ENCODE data around the gene KRT40. TPM values are rescaled to one million over a fixed set of nuclear protein-coding genes. Genes with fewer than 3 reads are reported as not detected.

The KRT40 gene
- total RNA-seq, 2 donors from 2014 or later, result not detected

DNA sequence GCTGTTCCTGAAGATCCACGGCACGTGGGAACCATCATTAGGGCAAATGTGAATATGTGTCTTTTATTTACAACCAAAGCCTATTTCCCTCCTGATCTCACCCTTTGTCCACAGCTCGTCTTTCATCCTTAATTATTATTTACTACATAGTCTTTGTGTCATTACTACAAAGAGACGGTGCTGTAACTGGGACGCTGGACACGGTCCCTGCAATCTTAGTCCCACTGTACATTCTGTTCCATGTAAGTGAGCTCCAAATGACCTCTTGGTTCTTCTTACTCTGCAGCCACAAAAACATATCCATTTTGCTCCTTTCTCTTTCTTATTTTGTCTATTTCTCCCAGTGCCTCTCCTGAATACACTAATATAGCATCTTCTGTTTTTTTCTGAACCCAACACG lies 34.0 kb downstream of the KRT40 start:
- no peak for DNase-seq (ENCODE audit: low spot score)
- ATAC-seq (ENCODE audit: insufficient number of reproducible peaks, low FRiP score, low read depth), result no peak
- no peaks in the 10 kb centered on the region for H3K27me3 ChIP-seq (replicated peaks; ENCODE audit: insufficient read depth)
- H3K27ac ChIP-seq, result no peak overlapping the region
- no peaks in the 10 kb centered on the region for H3K36me3 ChIP-seq
- no peaks in the 10 kb centered on the region for H3K9me3 ChIP-seq
- H3K4me3 ChIP-seq, result no peak overlapping the region
- TF ChIP-seq, protein P1, sequence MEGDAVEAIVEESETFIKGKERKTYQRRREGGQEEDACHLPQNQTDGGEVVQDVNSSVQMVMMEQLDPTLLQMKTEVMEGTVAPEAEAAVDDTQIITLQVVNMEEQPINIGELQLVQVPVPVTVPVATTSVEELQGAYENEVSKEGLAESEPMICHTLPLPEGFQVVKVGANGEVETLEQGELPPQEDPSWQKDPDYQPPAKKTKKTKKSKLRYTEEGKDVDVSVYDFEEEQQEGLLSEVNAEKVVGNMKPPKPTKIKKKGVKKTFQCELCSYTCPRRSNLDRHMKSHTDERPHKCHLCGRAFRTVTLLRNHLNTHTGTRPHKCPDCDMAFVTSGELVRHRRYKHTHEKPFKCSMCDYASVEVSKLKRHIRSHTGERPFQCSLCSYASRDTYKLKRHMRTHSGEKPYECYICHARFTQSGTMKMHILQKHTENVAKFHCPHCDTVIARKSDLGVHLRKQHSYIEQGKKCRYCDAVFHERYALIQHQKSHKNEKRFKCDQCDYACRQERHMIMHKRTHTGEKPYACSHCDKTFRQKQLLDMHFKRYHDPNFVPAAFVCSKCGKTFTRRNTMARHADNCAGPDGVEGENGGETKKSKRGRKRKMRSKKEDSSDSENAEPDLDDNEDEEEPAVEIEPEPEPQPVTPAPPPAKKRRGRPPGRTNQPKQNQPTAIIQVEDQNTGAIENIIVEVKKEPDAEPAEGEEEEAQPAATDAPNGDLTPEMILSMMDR (IDR thresholded peaks at IDR 0.05), result no peak
- no peaks in the 10 kb centered on the region for H3K4me1 ChIP-seq (ENCODE audit: control insufficient read depth in 1 of 2, low read depth in 2 of 2)

- no peaks in the 10 kb centered on the region for H3K4me1 ChIP-seq (ENCODE audit: control insufficient read depth in 1 of 2, low read depth in 2 of 2)
- DNase-seq (ENCODE audit: low spot score) (no peak), ATAC-seq (ENCODE audit: insufficient number of reproducible peaks, low FRiP score, low read depth) (no peak)
- no peaks in the 10 kb centered on the region for H3K9me3 ChIP-seq
- TF ChIP-seq, protein P1 (IDR thresholded peaks at IDR 0.05), result no peak
- no peak overlapping the region for H3K27ac ChIP-seq
- H3K27me3 ChIP-seq (replicated peaks; ENCODE audit: insufficient read depth), result no peaks in the 10 kb centered on the region
- H3K36me3 ChIP-seq, result no peaks in the 10 kb centered on the region
- H3K4me3 ChIP-seq, result no peak overlapping the region
These were observed 34.7 kb downstream of the KRT40 start for GRCh38 chr17:40949418-40949817.

DNA sequence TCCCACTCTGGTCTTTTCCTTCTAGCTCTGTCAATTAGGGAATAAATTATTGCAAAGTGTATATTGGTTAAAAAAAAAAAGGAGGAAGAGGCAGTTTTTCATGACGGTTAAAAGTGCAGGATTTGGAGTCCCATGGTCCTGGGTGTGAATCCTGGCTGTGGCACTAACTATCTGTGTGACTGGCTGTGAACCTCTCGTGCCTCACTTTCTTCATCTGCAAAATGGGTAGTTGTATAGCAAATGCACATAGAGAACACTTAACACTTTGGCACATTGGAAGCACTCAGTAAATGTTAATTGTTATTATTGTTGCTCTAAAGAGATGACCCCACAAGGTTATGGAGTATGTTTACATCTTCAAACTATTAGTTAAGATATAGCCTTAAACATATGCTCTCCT lies 36.2 kb downstream of the KRT40 start:
- DNase-seq (ENCODE audit: low spot score), result no peak
- Histone ChIP-seq H3K4me3 (no peak overlapping the region), H3K27me3 (replicated peaks; ENCODE audit: insufficient read depth) (no peaks in the 10 kb centered on the region), H3K27ac (no peak overlapping the region), H3K36me3 (no peaks in the 10 kb centered on the region), H3K9me3 (no peaks in the 10 kb centered on the region), H3K4me1 (ENCODE audit: control insufficient read depth in 1 of 2, low read depth in 2 of 2) (no peaks in the 10 kb centered on the region)
- TF ChIP-seq, protein P1 (IDR thresholded peaks at IDR 0.05), result no peak
- no peak for ATAC-seq (ENCODE audit: insufficient number of reproducible peaks, low FRiP score, low read depth)

DNA sequence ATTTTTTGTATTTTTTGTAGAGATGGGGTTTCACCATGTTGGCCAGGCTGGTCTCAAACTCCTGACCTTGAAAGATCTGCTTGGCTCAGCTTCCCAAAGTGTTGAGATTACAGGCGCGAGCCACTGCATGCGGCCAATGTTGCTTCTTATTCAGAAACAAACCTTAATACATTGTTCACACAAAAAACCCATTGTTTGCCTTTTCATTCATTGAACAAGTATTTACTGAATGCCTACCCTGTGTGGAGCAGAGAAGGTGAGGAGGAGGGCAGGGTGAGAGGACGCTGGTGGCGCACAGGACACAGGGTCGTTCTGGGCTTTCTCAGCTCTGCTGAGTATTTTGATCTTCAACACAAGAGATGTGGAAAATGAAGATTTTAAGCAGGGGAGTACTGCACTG lies 38.7 kb downstream of the KRT40 start:
- TF ChIP-seq, protein P1 (IDR thresholded peaks at IDR 0.05), result no peak
- no peak for DNase-seq (ENCODE audit: low spot score)

GRCh38 chr17:40944531-40944930 lies 39.6 kb downstream of the KRT40 start:
- no peak overlapping the region for H3K27ac ChIP-seq
- ATAC-seq (ENCODE audit: insufficient number of reproducible peaks, low FRiP score, low read depth) (no peak), DNase-seq (ENCODE audit: low spot score) (no peak)
- no peaks in the 10 kb centered on the region for H3K4me1 ChIP-seq (ENCODE audit: control insufficient read depth in 1 of 2, low read depth in 2 of 2)
- no peak overlapping the region for H3K4me3 ChIP-seq
- no peaks in the 10 kb centered on the region for H3K36me3 ChIP-seq
- H3K27me3 ChIP-seq (replicated peaks; ENCODE audit: insufficient read depth), result no peaks in the 10 kb centered on the region
- TF ChIP-seq, protein P1 (IDR thresholded peaks at IDR 0.05), result no peak
- no peaks in the 10 kb centered on the region for H3K9me3 ChIP-seq

More for the DNA sequence above, 38.7 kb downstream of the KRT40 start:
- Histone ChIP-seq H3K4me1 (ENCODE audit: control insufficient read depth in 1 of 2, low read depth in 2 of 2) (no peaks in the 10 kb centered on the region), H3K9me3 (no peaks in the 10 kb centered on the region), H3K36me3 (no peaks in the 10 kb centered on the region), H3K27ac (no peak overlapping the region), H3K4me3 (no peak overlapping the region), H3K27me3 (replicated peaks; ENCODE audit: insufficient read depth) (no peaks in the 10 kb centered on the region)
- ATAC-seq (ENCODE audit: insufficient number of reproducible peaks, low FRiP score, low read depth), result no peak

Data from thoracic aorta (tissue), 2 donors.